ENCODE data around the gene SYT10.
"Not testable (repeated sequence)": the region's sequence is repeated elsewhere in the genome, so short reads cannot be mapped to it uniquely, and the experiment has no call there.

Gene SYT10

GRCh38 chr12:33439587-33440011 is at the start of gene SYT10:
SYT10 (minus strand) TSS chr12:33439819; CDS start chr12:33439522, 297 bp downstream.
- peak; percentile 24 for DNase-seq (ENCODE audit: low spot score)

GRCh38 chr12:33488036-33488435 is 48.4 kb upstream of the SYT10 start:
- no peak for DNase-seq (ENCODE audit: low spot score)

- DNase-seq (ENCODE audit: low spot score) = no peak
Observed at GRCh38 chr12:33486058-33486457, 46.4 kb upstream of the SYT10 start.

GRCh38 chr12:33484161-33484560 is 44.5 kb upstream of the SYT10 start:
- DNase-seq (ENCODE audit: low spot score) = no peak

- DNase-seq (ENCODE audit: low spot score) = no peak
Observed at GRCh38 chr12:33480366-33480765, 40.7 kb upstream of the SYT10 start.

- no peak for DNase-seq (ENCODE audit: low spot score)
Observed at GRCh38 chr12:33476058-33476457, 36.4 kb upstream of the SYT10 start.

- DNase-seq (ENCODE audit: low spot score) = no peak
Observed at GRCh38 chr12:33472299-33472698, 32.7 kb upstream of the SYT10 start.

GRCh38 chr12:33455096-33455495 is 15.5 kb upstream of the SYT10 start:
- no peak for DNase-seq (ENCODE audit: low spot score)

- no peak for DNase-seq (ENCODE audit: low spot score)
Observed at GRCh38 chr12:33450480-33450879, 10.9 kb upstream of the SYT10 start.

GRCh38 chr12:33440477-33440876 is 858 bp upstream of the SYT10 start:
- no peak for DNase-seq (ENCODE audit: low spot score)

GRCh38 chr12:33438851-33439586 is 600 bp downstream of the SYT10 start:
- peak; percentile 14 for DNase-seq (ENCODE audit: low spot score)

GRCh38 chr12:33438025-33438772 is 1.4 kb downstream of the SYT10 start:
- DNase-seq (ENCODE audit: low spot score) = no peak

GRCh38 chr12:33437598-33437997 is 2.0 kb downstream of the SYT10 start:
- no peak for DNase-seq (ENCODE audit: low spot score)

GRCh38 chr12:33432992-33433391 is 6.6 kb downstream of the SYT10 start:
- no peak for DNase-seq (ENCODE audit: low spot score)

GRCh38 chr12:33431648-33432047 is 8.0 kb downstream of the SYT10 start:
- no peak for DNase-seq (ENCODE audit: low spot score)

- no peak for DNase-seq (ENCODE audit: low spot score)
Observed at GRCh38 chr12:33429468-33429867, 10.2 kb downstream of the SYT10 start.

- no peak for DNase-seq (ENCODE audit: low spot score)
Observed at GRCh38 chr12:33427071-33427470, 12.5 kb downstream of the SYT10 start.

GRCh38 chr12:33423706-33424105 is 15.9 kb downstream of the SYT10 start:
- no peak for DNase-seq (ENCODE audit: low spot score)

- not testable (repeated sequence) for DNase-seq (ENCODE audit: low spot score)
Observed at GRCh38 chr12:33412410-33412809, 27.2 kb downstream of the SYT10 start.

- DNase-seq (ENCODE audit: low spot score) = no peak
Observed at GRCh38 chr12:33383503-33383902, 56.1 kb downstream of the SYT10 start.

- DNase-seq (ENCODE audit: low spot score) = no peak
Observed at GRCh38 chr12:33376153-33376552, 63.5 kb downstream of the SYT10 start.

GRCh38 chr12:33370318-33370717 is 69.3 kb downstream of the SYT10 start:
- no peak for DNase-seq (ENCODE audit: low spot score)

- DNase-seq (ENCODE audit: low spot score) = no peak
Observed at GRCh38 chr12:33357181-33357580, 82.4 kb downstream of the SYT10 start.

Measured in hepatic stellate cell (primary cell).